Aortic smooth muscle cell (primary cell): ENCODE measurements around the gene PAFAH2. TPM values are rescaled to one million over a fixed set of nuclear protein-coding genes. Genes with fewer than 3 reads are reported as not detected.

Experiments used
- total RNA-seq: library from RNA; depleted of rRNA; stranded (reverse); fragments of >200 nt; gene quantifications from 2 replicates; pipeline ENCODE4 v1.2.3, GENCODE V29; 2014

PAFAH2 gene
- total RNA-seq, result 8.5 and 8.6 TPM in 2 replicates

DNA sequence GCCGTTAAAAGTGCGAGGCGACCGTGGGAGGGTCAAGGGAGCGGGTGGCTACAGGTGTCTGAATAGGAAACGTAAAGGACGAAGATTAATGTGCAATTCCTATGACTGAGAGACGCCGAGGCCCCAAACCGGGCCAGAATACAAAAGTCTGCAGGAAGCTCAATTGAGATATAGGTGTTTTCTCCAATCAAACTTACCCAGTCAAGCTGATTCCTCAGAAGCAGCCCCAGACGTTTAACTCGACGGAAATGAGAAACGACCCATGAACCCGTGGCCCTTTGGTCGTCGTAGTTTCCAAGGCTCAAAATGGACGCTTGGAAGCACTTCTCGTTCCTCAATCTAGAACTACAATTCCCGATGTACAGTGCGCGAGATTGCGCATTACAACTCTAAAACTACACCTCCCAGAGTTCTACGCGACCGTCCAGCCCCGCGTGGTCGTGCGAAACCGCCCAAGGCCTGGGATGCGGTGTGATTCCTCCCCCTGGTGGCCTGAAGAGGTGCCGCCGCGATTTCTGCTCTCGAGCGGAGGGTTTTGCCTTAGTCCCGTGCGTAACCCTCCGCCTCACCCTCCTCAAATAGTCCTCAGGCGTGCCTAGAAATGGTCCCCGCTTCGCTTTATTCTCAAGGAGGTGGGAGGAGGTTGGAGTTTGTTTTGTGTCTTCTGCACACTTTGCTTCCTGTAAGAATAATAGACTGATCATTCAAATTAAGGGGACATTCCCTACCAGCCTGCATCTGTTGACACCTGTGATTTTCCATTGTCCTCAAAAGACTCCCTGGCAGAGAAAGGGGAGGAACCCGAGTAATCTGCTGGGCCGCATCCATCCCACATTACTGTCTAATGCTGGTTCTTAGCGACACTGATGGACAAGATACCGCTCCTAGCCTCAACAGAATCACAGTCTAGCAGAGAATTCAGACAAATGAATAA is at the start of gene PAFAH2:
Gene PAFAH2, minus strand, starts transcription at position 236 of the 934 bp plus-strand sequence. CDS start 7,247 bp downstream, outside the sequence.

DNA sequence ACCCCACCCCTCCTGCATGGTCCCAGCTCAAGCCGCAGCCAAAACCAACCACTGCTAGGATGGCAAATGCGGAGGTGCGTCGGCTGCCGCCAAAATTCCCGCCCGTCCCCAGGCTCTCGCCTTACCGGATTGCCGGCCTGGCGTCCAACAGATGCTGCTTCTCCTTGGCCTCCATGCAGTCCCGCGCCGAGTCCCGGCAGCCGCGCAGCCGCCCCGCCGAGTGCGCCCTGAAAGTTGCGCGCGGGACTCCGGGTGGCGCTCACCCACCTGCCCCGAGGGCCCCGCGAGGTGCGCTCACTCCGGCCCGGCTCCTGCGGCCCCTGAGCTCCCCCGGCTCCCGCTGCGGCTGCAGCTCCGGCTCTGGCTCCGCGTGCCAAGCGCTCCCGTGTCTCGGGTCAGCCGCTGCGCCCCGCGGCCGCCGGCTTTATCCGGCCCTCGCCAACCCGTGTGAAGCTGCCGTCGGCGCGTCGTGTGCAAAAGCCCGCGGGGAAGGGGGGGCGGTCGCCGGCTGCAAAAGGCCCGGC is 47.9 kb upstream of the PAFAH2 start, which contains the start of gene SLC30A2:
Gene SLC30A2, minus strand, starts transcription at position 397 of the 524 bp plus-strand sequence. Its CDS starts 222 bp downstream, at position 175.

DNA sequence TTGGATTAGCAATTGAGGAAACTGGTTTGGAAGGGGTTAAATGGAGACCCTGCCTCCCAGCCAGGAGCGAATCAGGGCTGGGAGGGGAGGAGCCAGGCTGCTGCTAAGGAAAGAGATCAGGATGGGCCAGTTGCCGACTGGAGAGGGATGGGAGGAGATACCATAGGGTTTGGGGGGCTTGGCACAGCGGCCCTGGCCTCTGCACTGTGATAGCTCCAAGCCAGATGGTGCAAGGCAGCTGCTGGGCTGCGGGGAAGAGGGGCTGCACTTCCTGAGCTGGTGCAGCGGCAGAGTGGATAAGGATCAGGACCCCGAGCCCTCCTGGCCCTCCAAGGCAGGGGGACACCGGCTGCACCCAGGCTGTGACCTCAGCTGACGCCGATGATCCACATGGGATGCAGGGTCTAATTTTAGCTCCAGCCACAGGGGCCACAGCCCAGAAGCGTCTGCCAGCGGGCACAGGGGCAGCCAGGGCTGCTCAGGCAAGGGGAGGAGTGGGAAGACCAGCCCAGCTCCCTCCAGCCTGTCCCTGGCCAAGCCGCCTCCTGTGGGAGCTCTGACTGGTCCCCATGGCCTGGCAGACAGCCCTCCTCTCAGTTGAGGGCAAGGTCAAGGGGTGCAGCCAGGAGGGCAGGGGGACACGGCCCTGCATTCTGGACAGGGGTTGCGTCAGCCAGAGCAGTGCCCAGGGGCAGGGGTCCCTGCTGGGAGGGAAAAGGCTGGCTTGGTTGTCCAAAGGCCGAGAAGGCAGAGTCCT is 24.0 kb upstream of the PAFAH2 start, which contains the start of gene EXTL1:
Gene EXTL1, plus strand, starts transcription at position 129 of the 757 bp plus-strand sequence. CDS start 872 bp downstream, outside the sequence.

Other genes with a start within 250 kb of the PAFAH2 start
- gene SELENON, start 197.9 kb downstream of the PAFAH2 start, total RNA-seq, result 13.2 and 24.1 TPM in 2 replicates
- 31.3 and 33.9 TPM in 2 replicates for gene MTFR1L, start 178.1 kb downstream of the PAFAH2 start, total RNA-seq
- 1.7 and 3.6 TPM in 2 replicates for gene AUNIP, start 138.6 kb downstream of the PAFAH2 start, total RNA-seq
- gene PAQR7, start 122.4 kb downstream of the PAFAH2 start, total RNA-seq, result 5.7 and 8.2 TPM in 2 replicates
- 141 and 144 TPM in 2 replicates for gene STMN1, start 91.6 kb downstream of the PAFAH2 start, total RNA-seq
- 0.06 and 0.13 TPM in 2 replicates for gene EXTL1, start 23.7 kb upstream of the PAFAH2 start, total RNA-seq
- gene SLC30A2, start 48.1 kb upstream of the PAFAH2 start, total RNA-seq, result not detected in 2 replicates
- gene TRIM63, start 69.6 kb upstream of the PAFAH2 start, total RNA-seq, result under 0.01 TPM in 1 of 2 replicates, not detected in the other
- 4.7 and 5.4 TPM in 2 replicates for gene PDIK1L, start 113.8 kb upstream of the PAFAH2 start, total RNA-seq
- gene FAM110D, start 161.0 kb upstream of the PAFAH2 start, total RNA-seq, result under 0.01 and 0.06 TPM in 2 replicates
- gene C1orf232, start 170.9 kb upstream of the PAFAH2 start, total RNA-seq, result not detected in 2 replicates
- gene ZNF593, start 171.8 kb upstream of the PAFAH2 start, total RNA-seq, result 18.5 and 27.1 TPM in 2 replicates
- gene ZNF593OS, start 173.8 kb upstream of the PAFAH2 start, total RNA-seq, result 0.19 TPM in 1 of 2 replicates, not detected in the other
- 0.26 TPM in 1 of 2 replicates, not detected in the other for gene CNKSR1, start 179.4 kb upstream of the PAFAH2 start, total RNA-seq
- gene CATSPER4, start 192.5 kb upstream of the PAFAH2 start, total RNA-seq, result not detected in 2 replicates
- 6.2 and 7.7 TPM in 2 replicates for gene CEP85, start 236.1 kb upstream of the PAFAH2 start, total RNA-seq